PC-3 (cell line): ENCODE measurements around the gene CCNY.

Experiments
- CTCF ChIP-seq: fragments of 300-600 bp; sonication (generic); conservative IDR thresholded peaks from 2 replicates; pipeline ENCODE4 v1.5.1; 2017; ENCODE audit warnings: antibody characterized with exemption, low read depth, mild to moderate bottlenecking, low read length
- EZH2 ChIP-seq: fragments of 300-600 bp; sonication (generic); IDR thresholded peaks from one replicate; pipeline ENCODE4 v1.6.1; 2017; ENCODE audit warnings: antibody characterized with exemption, mild to moderate bottlenecking, low read length; ENCODE audit not compliant: unreplicated experiment

DNA sequence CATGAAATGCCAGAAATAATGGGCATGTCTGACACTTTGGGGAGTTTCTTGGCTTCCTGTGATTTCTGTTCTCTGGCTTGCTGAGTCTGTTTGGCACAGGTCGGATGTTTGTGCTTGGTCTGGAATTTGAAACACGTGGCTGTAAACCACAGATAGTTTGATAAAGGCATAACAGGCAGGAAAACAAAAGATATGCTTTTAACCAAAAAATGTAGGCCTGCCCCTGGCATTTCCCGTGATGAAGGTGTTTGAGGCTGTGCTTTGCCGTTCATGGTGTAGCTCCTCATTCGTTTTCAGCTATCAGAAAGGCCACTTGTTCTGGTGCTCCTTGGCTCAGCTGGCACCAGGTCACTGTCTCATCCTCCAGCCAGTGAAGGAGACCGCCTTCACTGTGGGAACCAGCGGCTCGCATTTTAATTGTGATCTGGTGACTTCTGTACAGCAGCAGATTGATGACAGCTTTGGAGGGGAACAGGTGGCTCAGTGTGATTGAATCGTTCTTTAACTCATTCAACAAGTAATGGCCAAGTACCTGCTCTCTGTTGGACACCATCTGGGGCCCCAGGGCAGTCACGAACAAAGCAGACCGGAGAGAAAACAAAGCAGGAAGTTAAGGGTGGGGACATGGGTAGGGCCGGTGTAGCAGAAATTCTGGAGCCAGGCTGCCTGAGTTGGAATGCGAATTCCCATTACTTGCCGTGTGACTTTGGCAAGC, 111.5 kb downstream of the CCNY start:
- TF ChIP-seq CTCF (no peak), EZH2 (no peak)
